SU-DHL-6 (cell line): ENCODE results near the gene ST8SIA4.

ENCODE experiments used
- H2AFZ ChIP-seq: fragments of 200-600 bp; sonication (generic); 2 replicates; pipeline ENCODE4 v1.6.1; 2014; ENCODE audit warnings: low read depth, mild to moderate bottlenecking, moderate library complexity, mixed read lengths, antibody characterized with exemption, low read length; ENCODE audit not compliant: severe bottlenecking
- H3F3A ChIP-seq: fragments of 200-600 bp; shearing (Covaris generic); 2 replicates; pipeline ENCODE4 v1.6.0; 2016; ENCODE audit warnings: antibody characterized with exemption, mild to moderate bottlenecking; ENCODE audit not compliant: insufficient read depth
- H3K27ac ChIP-seq: fragments of 200-600 bp; sonication (generic); 2 replicates; pipeline ENCODE4 v1.5.1; 2016; ENCODE audit warnings: low read depth, mild to moderate bottlenecking, low read length, moderate library complexity, mixed read lengths
- H3K27me3 ChIP-seq: fragments of 200-600 bp; sonication (generic), shearing (Covaris generic); 2 replicates; pipeline ENCODE4 v1.6.0; 2014; ENCODE audit warnings: mild to moderate bottlenecking, low read length
- H3K36me3 ChIP-seq: fragments of 200-600 bp; sonication (generic); 2 replicates; pipeline ENCODE4 v1.6.1; 2014; ENCODE audit warnings: mild to moderate bottlenecking, low read length, mixed read lengths
- H3K4me2 ChIP-seq: fragments of 300-600, 200-600 bp; shearing (Covaris generic), sonication (generic); 2 replicates; pipeline ENCODE4 v1.6.0; 2014; ENCODE audit warnings: low read length, low read depth, mild to moderate bottlenecking; ENCODE audit not compliant: poor library complexity, severe bottlenecking
- H3K4me3 ChIP-seq: fragments of 200-600 bp; sonication (generic); 2 replicates; pipeline ENCODE4 v1.5.1; 2014; ENCODE audit warnings: antibody characterized with exemption, low read length, mild to moderate bottlenecking, mixed read lengths; ENCODE audit not compliant: insufficient read depth, poor library complexity, severe bottlenecking
- H3K79me2 ChIP-seq: fragments of 200-600 bp; sonication (generic); 2 replicates; pipeline ENCODE4 v1.6.1; 2014; ENCODE audit warnings: mild to moderate bottlenecking, low read length, moderate library complexity; ENCODE audit not compliant: insufficient read depth
- H3K9ac ChIP-seq: fragments of 200-600 bp; sonication (generic); 2 replicates; pipeline ENCODE4 v1.7.0; 2014; ENCODE audit warnings: mild to moderate bottlenecking, low read length
- H3K9me2 ChIP-seq: fragments of 200-600 bp; sonication (generic); replicated peaks from 2 replicates; pipeline ENCODE4 v1.6.1; 2014; ENCODE audit warnings: low read length; ENCODE audit not compliant: insufficient read depth
- H3K9me3 ChIP-seq: fragments of 200-600 bp; sonication (generic); 2 replicates; pipeline ENCODE4 v1.6.1; 2014; ENCODE audit warnings: low read length, mixed read lengths; ENCODE audit not compliant: insufficient read depth
- H4K20me1 ChIP-seq: fragments of 200-600 bp; sonication (generic); 2 replicates; pipeline ENCODE4 v1.6.1; 2014; ENCODE audit warnings: low read depth, mild to moderate bottlenecking, antibody characterized with exemption, low read length, moderate library complexity, mixed read lengths
- CTCF ChIP-seq: fragments of 200-600 bp; sonication (generic); IDR thresholded peaks from one replicate; pipeline ENCODE4 v1.5.1; 2017; ENCODE audit warnings: antibody characterized with exemption, mild to moderate bottlenecking, low read length, moderate library complexity; ENCODE audit not compliant: insufficient read depth, poor library complexity, severe bottlenecking
- EZH2phosphoT487 ChIP-seq: fragments of 200-600 bp; sonication (generic), shearing (Covaris generic); conservative IDR thresholded peaks from 2 replicates; pipeline ENCODE4 v1.6.1; 2018; ENCODE audit warnings: mild to moderate bottlenecking, antibody characterized with exemption, low read length, moderate library complexity, mixed read lengths

The ST8SIA4 gene

DNA sequence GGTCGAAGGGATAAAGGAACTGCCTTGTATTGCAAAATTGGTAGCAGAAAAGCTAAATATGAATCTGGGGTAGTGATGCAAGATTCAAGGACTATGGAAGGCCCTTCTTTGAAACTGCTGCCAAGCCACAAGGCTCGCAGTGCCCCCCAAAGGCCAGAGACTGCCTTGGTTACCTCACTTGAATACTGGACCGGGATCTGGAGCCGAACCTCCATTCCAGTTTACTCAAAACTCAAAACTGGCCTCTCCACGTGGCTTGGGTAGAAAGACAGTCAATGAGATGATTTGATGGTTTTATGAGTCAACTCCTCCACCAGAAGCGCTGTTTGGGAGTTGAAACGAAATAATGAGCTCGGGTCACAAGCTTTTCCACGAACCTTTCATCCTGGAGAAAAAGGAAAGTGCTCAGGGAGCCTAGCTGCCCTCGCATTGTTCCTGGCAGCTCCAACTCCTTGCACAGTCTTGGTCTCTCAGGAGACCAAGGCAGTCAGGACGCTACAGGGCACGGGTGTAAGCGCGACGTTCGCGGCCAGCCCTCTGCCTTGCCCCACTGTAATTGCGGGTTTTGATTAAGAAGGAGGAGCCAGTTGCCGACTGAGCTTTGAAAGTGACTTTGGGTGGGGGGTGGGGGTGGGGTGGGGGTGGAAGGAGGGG lies 2.8 kb downstream of the ST8SIA4 start:
- Histone ChIP-seq H2AFZ (no peak overlapping the region), H3K79me2 (peaks cover 90% of the 10 kb centered on the region), H4K20me1 (no peaks in the 10 kb centered on the region), H3K9ac (peak overlapping the region; percentile 69), H3K9me2 (no peaks in the 10 kb centered on the region), H3K4me3 (peak overlapping the region; percentile 79), H3F3A (peaks cover 63% of the 10 kb centered on the region), H3K27me3 (no peaks in the 10 kb centered on the region), H3K27ac (peak overlapping the region; percentile 98), H3K36me3 (peaks cover 24% of the 10 kb centered on the region), H3K9me3 (no peaks in the 10 kb centered on the region), H3K4me2 (peak overlapping the region; percentile 99)
- TF ChIP-seq CTCF (peak; percentile 50), EZH2phosphoT487 (no peak)

DNA sequence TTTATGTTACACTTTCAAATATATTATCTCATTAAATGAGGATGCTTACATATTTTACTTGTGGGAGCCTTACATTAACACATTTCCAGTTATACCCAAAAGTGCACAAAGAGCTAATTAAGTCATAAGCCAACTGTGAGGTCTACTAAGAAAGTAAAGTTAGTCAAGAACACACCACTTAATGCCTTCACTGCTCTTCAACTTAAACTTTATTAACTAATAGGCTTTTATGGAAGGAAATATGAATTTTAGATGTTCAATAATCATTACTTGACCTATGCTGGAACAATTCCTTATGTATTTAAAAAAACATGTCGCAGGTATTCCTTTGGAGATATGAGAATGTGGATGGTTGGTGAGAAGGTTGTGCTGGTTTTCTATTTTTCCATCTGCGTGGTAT lies 3.4 kb downstream of the ST8SIA4 start:
- Histone ChIP-seq H3K9me3 (no peaks in the 10 kb centered on the region), H4K20me1 (no peaks in the 10 kb centered on the region), H3K9ac (peak overlapping the region; percentile 69), H3F3A (peaks cover 69% of the 10 kb centered on the region), H3K9me2 (no peaks in the 10 kb centered on the region), H3K4me3 (peak overlapping the region; percentile 79), H3K27me3 (no peaks in the 10 kb centered on the region), H3K36me3 (peaks cover 30% of the 10 kb centered on the region), H2AFZ (no peak overlapping the region), H3K27ac (peak overlapping the region; percentile 98), H3K4me2 (peak overlapping the region; percentile 99), H3K79me2 (peaks cover 91% of the 10 kb centered on the region)
- no peak for TF ChIP-seq CTCF
- no peak for TF ChIP-seq EZH2phosphoT487

- Histone ChIP-seq H3K27me3 (no peaks in the 10 kb centered on the region), H3K9me3 (no peaks in the 10 kb centered on the region), H3K27ac (peak overlapping the region; percentile 98), H3K79me2 (peaks cover 91% of the 10 kb centered on the region), H3K4me2 (peak overlapping the region; percentile 99), H3F3A (peaks cover 69% of the 10 kb centered on the region), H4K20me1 (no peaks in the 10 kb centered on the region), H3K9me2 (no peaks in the 10 kb centered on the region), H3K36me3 (peaks cover 38% of the 10 kb centered on the region), H2AFZ (no peak overlapping the region), H3K4me3 (peak overlapping the region; percentile 79), H3K9ac (peak overlapping the region; percentile 69)
- TF ChIP-seq CTCF (no peak), EZH2phosphoT487 (no peak)
These were observed 4.4 kb downstream of the ST8SIA4 start for GRCh38 chr5:100898504-100899346.
